ENCODE results near the gene KHNYN. TPM values are rescaled to one million over a fixed set of nuclear protein-coding genes. Genes with fewer than 3 reads are reported as not detected.

KHNYN gene
- total RNA-seq, 2 experiments from 2014 or later = 59.7 to 71.5 TPM

DNA sequence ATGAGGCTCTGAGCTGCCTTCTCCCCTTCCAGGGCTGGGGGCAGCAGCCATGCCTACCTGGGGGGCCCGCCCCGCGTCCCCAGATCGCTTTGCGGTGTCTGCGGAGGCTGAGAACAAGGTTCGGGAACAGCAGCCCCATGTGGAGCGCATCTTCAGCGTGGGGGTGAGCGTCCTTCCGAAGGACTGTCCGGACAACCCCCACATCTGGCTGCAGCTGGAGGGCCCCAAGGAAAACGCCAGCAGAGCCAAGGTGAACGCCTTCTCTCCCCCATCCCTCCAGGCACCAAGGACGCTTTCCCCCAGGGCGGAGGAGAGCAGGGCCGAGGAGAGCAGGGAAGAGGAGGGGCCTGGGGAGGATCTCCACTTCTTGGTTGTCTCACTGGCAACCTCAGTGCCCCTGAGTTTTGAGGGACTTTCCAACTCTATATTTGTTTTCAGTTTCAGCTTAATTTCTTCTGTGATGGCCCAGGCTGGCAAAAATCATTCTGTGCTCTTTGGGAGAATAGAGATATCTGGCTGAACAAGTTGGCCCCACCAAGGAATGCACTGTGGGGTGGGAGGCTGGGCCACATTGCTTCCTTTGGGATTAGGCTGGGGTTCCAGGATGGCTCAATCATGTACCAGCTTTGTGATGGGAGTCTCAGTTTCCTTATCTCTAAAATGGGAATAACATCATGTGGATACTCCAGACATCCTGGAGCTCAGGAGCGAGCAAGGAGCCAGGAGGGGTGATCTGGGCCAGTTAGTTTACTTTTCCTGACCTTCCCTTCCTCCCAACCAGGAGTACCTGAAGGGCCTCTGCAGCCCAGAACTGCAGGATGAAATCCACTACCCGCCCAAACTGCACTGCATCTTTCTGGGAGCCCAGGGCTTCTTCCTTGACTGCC lies 1.2 kb downstream of the KHNYN start:
- H3K4me3 Mint-ChIP-seq = peak overlapping the region; percentile 90
- ChIA-PET POLR2A (interaction anchor here (0.6 to 2.5 kb wide), 8 partner anchors 11 to 283 kb away, joined by 3 to 18 read pairs (median 4); partner anchors contain the start of gene SDR39U1), CTCF (interaction anchor here (0.6 to 6.5 kb wide), 56 partner anchors 8 to 390 kb away, joined by 3 to 108 read pairs (median 4); partner anchors contain the start of genes ADCY4, CHMP4A, CIDEB and DCAF11)
- H3K27me3 Mint-ChIP-seq = no peaks in the 10 kb centered on the region
- peak overlapping the region; percentile 98 for H3K27ac Mint-ChIP-seq
- peak; percentile 71 for DNase-seq
- H3K36me3 Mint-ChIP-seq (ENCODE audit: low read depth) = peaks cover 33% of the 10 kb centered on the region
- H3K4me1 Mint-ChIP-seq = peaks cover 56% of the 10 kb centered on the region
- H3K9me3 Mint-ChIP-seq = no peaks in the 10 kb centered on the region

DNA sequence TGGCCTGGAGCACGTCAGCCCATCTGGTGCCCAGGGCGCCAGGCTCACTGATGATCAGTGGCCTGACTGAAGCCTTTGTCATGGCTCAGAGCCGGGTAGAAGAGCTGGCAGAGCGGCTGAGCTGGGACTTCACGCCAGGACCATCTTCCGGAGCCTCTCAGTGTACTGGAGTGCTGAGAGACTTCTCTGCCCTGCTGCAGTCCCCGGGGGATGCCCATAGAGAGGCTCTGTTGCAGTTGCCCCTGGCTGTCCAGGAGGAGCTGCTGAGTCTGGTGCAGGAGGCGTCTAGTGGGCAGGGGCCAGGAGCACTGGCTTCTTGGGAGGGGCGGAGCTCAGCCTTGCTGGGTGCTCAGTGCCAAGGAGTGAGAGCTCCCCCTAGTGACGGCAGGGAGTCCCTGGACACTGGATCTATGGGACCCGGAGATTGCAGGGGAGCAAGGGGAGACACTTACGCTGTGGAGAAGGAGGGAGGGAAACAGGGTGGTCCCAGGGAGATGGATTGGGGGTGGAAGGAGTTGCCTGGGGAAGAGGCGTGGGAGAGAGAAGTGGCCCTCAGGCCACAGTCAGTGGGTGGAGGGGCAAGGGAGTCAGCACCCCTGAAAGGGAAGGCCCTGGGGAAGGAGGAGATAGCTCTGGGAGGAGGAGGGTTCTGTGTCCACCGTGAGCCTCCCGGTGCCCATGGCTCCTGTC lies 2.0 kb downstream of the KHNYN start:
- POLR2A ChIA-PET = interaction anchor here (0.6 to 2.5 kb wide), 6 partner anchors 10 to 282 kb away, joined by 3 to 18 read pairs (median 4); no protein-coding TSS in a partner anchor
- Mint-ChIP-seq H3K4me1 (peaks cover 56% of the 10 kb centered on the region), H3K36me3 (ENCODE audit: low read depth) (peaks cover 37% of the 10 kb centered on the region), H3K27ac (peak overlapping the region; percentile 98), H3K27me3 (no peaks in the 10 kb centered on the region), H3K9me3 (no peaks in the 10 kb centered on the region), H3K4me3 (peak overlapping the region; percentile 90)
- DNase-seq = peak; percentile 95
- CTCF ChIA-PET = interaction anchor here (0.6 to 6.5 kb wide), 55 partner anchors 9 to 391 kb away, joined by 3 to 108 read pairs (median 5); partner anchors contain the start of genes ADCY4, CHMP4A, CIDEB and DCAF11

DNA sequence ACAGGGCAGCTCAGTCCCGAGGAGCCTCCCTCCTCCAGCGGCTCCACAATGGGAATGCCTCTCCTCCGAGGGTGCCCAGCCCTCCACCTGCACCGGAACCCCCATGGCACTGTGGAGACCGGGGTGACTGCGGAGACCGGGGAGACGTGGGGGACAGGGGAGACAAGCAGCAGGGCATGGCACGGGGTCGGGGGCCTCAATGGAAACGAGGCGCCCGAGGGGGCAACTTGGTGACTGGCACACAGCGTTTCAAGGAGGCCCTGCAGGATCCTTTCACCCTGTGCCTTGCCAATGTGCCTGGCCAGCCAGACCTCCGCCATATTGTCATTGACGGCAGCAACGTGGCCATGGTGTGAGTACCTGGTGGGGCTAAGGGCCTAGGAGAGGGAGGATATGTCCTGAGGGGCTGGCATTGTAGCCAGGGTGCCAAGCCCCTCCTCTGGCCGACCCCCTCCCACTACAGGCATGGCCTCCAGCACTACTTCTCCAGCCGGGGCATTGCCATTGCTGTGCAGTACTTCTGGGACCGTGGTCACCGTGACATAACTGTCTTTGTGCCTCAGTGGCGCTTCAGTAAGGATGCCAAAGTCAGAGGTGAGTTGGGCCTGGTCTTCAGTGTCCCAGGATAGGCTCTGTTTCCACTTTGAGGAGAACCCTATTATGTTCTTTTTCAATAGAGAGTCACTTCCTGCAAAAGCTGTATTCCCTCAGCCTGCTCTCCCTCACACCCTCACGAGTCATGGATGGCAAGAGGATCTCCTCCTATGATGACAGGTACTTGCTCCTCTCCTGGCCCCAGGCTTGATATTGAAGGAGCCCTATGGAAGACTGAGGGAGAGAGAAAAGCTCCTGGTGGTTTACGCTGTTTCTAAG lies 2.7 kb downstream of the KHNYN start:
- ChIA-PET POLR2A (interaction anchor here (1.0 to 2.5 kb wide), 3 partner anchors 9 to 99 kb away, joined by 3 to 18 read pairs (median 3); no protein-coding TSS in a partner anchor), CTCF (interaction anchor here (0.6 to 6.5 kb wide), 36 partner anchors 9 to 324 kb away, joined by 3 to 108 read pairs (median 5); partner anchors contain the start of genes ADCY4, CIDEB, DCAF11 and GZMB)
- Mint-ChIP-seq H3K27ac (peak overlapping the region; percentile 98), H3K27me3 (no peaks in the 10 kb centered on the region), H3K4me3 (no peak overlapping the region), H3K9me3 (no peaks in the 10 kb centered on the region), H3K36me3 (ENCODE audit: low read depth) (peaks cover 44% of the 10 kb centered on the region), H3K4me1 (peaks cover 57% of the 10 kb centered on the region)
- no peak for DNase-seq

DNA sequence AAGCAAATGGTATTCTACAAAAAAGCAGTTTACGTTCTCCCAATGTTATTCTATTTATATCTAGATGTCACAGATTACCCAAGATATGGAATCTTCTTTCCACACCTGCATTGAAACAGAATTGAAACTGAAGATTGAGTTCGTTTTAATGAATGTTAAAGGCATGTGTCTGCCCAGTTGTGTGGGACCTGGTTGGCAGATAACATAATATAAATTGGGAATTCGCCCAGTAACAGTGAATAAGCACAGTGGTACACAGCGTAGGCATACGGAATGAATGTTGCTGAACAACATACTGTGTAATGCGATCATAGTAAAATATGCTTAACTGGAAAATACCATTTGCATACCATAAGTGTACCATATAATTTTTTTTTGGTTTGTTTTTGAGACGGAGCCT lies 4.3 kb downstream of the KHNYN start:
- Mint-ChIP-seq H3K9me3 (no peaks in the 10 kb centered on the region), H3K36me3 (ENCODE audit: low read depth) (peaks cover 60% of the 10 kb centered on the region), H3K27ac (no peak overlapping the region), H3K27me3 (no peaks in the 10 kb centered on the region), H3K4me3 (no peak overlapping the region), H3K4me1 (peaks cover 65% of the 10 kb centered on the region)
- ChIA-PET POLR2A (no interaction called here), CTCF (interaction anchor here (0.6 to 3.6 kb wide), 3 partner anchors 101 to 127 kb away, joined by 3 to 33 read pairs (median 3); partner anchors contain the start of genes CIDEB and LTB4R2)
- DNase-seq = no peak

DNA sequence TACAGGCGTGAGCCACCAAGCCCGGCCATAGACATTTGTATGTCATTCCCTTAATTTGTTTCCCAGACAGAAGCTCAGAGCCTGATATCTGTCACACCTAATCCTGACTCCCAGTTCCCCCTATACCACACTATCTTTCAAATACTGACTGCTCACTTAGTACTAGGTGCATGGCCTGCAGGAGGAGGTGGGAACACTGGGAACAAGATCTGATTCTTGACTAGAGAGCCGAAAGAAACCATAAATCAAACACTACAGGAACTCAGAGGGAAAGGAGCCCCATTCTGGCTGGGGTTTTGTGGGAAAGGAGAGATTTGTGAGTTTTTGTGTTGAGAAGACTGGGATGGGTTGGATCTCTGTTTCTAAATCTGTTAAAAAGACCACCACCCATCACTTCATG lies 4.9 kb downstream of the KHNYN start:
- no peaks in the 10 kb centered on the region for H3K27me3 Mint-ChIP-seq
- peaks cover 66% of the 10 kb centered on the region for H3K36me3 Mint-ChIP-seq (ENCODE audit: low read depth)
- DNase-seq = no peak
- no peak overlapping the region for H3K4me3 Mint-ChIP-seq
- H3K9me3 Mint-ChIP-seq = no peaks in the 10 kb centered on the region
- POLR2A ChIA-PET = no interaction called here
- CTCF ChIA-PET = interaction anchor here (0.6 to 0.9 kb wide), 3 partner anchors 102 to 159 kb away, joined by 3 to 4 read pairs (median 3); no protein-coding TSS in a partner anchor
- H3K27ac Mint-ChIP-seq = no peak overlapping the region
- peaks cover 65% of the 10 kb centered on the region for H3K4me1 Mint-ChIP-seq

DNA sequence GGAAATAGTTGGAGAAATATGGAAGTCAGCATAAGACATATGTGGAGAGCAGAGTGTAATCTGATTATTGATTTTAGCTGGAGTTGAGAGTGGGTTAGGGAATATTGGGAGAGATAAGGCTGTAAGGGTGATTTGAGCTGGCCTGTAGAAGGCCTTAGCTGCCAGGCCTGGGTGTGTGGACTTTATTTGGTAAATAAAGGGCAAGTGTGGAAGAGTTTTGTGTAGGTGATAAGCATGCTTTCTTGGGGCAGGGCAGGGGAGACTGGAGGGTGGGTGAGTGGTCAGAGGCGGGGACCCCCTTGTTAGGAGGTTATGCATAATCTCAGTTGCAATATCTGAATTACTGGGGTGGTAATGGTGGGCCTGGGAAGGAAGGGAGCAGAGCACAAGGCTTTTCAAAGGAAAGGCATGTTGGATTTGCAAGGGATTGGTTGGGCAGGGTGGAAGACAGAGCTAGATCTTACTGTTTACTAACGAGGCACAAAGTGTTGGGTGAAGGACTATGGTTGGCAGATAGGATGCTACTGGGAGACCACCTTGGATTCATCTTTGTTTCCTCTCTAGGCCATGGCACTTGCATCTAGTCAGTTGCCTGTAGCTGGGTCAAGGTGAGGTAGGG lies 5.5 kb downstream of the KHNYN start:
- Mint-ChIP-seq H3K4me3 (no peak overlapping the region), H3K27ac (peak overlapping the region; percentile 11), H3K9me3 (no peaks in the 10 kb centered on the region), H3K36me3 (ENCODE audit: low read depth) (peaks cover 67% of the 10 kb centered on the region), H3K27me3 (no peaks in the 10 kb centered on the region), H3K4me1 (peaks cover 66% of the 10 kb centered on the region)
- ChIA-PET CTCF (interaction anchor here (0.6 to 3.5 kb wide), 14 partner anchors 12 to 285 kb away, joined by 3 to 44 read pairs (median 4); partner anchors contain the start of genes CIDEB, LTB4R2 and RIPK3), POLR2A (no interaction called here)
- DNase-seq = no peak

DNA sequence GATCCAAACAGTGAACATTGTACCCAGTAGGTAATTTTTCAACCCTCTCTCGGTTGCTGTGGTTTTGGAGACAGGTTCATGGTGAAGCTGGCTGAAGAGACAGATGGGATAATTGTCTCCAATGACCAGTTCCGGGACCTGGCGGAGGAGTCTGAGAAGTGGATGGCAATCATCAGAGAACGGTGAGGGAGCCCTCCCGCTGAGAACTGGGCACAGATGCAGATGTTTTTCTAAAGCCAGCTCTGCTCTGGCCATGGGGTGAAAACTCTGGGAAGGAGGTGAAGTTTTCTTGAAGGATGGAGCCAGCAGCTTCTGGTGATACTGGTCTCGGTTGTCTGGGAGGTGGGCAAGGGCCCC lies 6.2 kb downstream of the KHNYN start:
- no peak for DNase-seq
- Mint-ChIP-seq H3K27me3 (no peaks in the 10 kb centered on the region), H3K36me3 (ENCODE audit: low read depth) (peaks cover 73% of the 10 kb centered on the region), H3K4me1 (peaks cover 70% of the 10 kb centered on the region), H3K4me3 (no peak overlapping the region), H3K27ac (no peak overlapping the region), H3K9me3 (no peaks in the 10 kb centered on the region)
- POLR2A ChIA-PET = interaction anchor here (0.6 kb wide), 1 partner anchor 310 kb away, joined by 10 read pairs; no protein-coding TSS in a partner anchor
- CTCF ChIA-PET = interaction anchor here (0.9 to 3.5 kb wide), 15 partner anchors 13 to 139 kb away, joined by 3 to 44 read pairs (median 5); partner anchors contain the start of genes CIDEB, DHRS1, LTB4R2 and NOP9

DNA sequence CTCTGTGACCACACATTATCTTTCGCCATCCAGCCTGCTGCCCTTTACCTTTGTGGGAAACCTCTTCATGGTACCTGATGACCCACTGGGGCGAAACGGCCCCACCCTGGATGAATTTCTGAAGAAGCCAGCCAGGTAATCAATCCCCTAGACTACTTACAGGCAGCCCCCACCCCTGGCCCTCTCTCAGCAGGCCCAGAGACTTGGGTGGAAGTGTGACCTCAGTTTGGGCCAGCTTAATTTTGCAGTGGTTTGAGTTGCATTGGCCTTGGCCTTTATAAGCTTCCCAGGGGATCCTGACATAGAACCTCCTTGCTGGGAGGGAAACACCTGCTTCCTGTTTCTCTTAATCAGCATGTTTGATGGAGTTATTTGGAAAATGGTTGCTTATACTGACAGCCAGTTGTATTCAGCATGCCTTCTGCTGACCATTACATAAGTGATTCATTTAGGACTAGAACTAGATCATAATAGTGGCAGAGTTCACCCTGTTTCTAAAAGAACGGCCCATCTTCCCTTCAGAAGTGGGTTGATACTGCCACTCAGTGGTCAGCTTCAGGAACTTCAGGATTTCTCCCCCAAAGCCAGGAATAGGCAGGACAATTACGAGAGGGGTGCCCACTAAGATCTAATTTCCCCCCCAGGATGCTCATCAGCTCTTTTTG lies 6.7 kb downstream of the KHNYN start:
- Mint-ChIP-seq H3K9me3 (no peaks in the 10 kb centered on the region), H3K4me3 (peak overlapping the region; percentile 11), H3K36me3 (ENCODE audit: low read depth) (peaks cover 72% of the 10 kb centered on the region), H3K27ac (peak overlapping the region; percentile 89), H3K27me3 (no peaks in the 10 kb centered on the region), H3K4me1 (peaks cover 70% of the 10 kb centered on the region)
- ChIA-PET CTCF (interaction anchor here (0.9 to 3.5 kb wide), 18 partner anchors 8 to 140 kb away, joined by 3 to 44 read pairs (median 4); partner anchors contain the start of genes CIDEB, DHRS1, LTB4R and LTB4R2), POLR2A (interaction anchor here (0.6 to 1.1 kb wide), 2 partner anchors 103 to 311 kb away, joined by 4 to 10 read pairs; no protein-coding TSS in a partner anchor)
- DNase-seq = peak; percentile 63

DNA sequence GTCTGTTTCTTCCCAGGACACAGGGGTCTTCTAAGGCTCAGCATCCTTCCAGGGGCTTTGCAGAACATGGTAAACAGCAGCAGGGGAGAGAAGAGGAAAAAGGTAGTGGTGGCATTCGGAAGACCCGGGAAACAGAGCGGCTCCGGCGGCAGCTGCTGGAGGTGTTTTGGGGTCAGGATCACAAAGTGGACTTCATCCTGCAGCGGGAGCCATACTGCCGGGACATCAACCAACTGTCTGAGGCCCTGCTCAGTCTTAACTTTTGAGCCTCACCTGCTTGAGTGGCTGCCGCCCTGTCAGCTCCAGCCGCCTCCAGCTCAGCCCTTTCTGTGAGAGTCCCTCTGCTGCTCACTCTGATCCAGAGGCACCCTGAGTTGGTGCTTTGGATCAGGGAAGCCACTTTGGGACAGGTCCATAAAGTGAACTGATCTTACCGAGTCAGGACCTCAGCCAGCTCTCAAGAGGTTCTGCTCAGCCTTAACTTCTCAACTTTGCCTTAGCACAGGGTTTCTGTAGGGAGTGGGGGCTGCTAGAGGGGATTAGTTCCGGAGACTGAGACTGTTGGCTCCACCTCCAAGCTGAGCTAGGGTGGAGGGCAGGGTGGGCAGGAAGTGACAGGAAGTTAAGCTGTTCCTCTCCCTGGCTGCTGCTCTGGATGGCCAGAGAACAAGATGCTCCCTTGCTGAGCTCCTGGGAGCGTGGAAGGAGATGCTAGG lies 7.4 kb downstream of the KHNYN start:
- Mint-ChIP-seq H3K4me1 (peaks cover 69% of the 10 kb centered on the region), H3K36me3 (ENCODE audit: low read depth) (peaks cover 69% of the 10 kb centered on the region), H3K27me3 (no peaks in the 10 kb centered on the region), H3K4me3 (peak overlapping the region; percentile 31), H3K9me3 (no peaks in the 10 kb centered on the region), H3K27ac (peak overlapping the region; percentile 89)
- DNase-seq = peak; percentile 39
- ChIA-PET CTCF (interaction anchor here (0.6 to 3.5 kb wide), 17 partner anchors 9 to 1355 kb away, joined by 3 to 44 read pairs (median 5); partner anchors contain the start of genes CIDEB, DHRS1, LTB4R and LTB4R2), POLR2A (interaction anchor here (1.1 kb wide), 1 partner anchor 103 kb away, joined by 4 read pairs; no protein-coding TSS in a partner anchor)

DNA sequence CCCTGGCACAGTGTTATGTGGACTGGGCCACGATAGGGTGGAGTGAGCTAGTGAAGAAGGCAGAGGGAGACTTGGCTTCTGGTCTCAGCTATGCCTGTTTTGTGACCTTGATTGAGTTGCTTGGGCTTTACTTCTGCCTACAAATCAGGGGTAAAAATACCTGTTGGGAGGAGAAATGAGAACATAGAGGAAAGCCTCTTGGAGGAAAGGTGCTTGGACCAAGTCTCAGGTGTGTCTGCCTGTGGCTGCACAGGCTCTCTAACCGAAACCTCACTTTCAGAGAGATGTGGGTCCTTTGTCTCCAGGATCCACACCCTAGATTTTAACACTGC lies 7.9 kb downstream of the KHNYN start:
- peak overlapping the region; percentile 31 for H3K4me3 Mint-ChIP-seq
- H3K27ac Mint-ChIP-seq = peak overlapping the region; percentile 89

More for the DNA sequence above, 7.9 kb downstream of the KHNYN start:
- DNase-seq = no peak
- Mint-ChIP-seq H3K9me3 (no peaks in the 10 kb centered on the region), H3K36me3 (ENCODE audit: low read depth) (peaks cover 68% of the 10 kb centered on the region), H3K4me1 (peaks cover 70% of the 10 kb centered on the region), H3K27me3 (no peaks in the 10 kb centered on the region)
- ChIA-PET POLR2A (no interaction called here), CTCF (interaction anchor here (0.6 to 3.5 kb wide), 10 partner anchors 9 to 1356 kb away, joined by 3 to 44 read pairs (median 9); partner anchors contain the start of genes CIDEB, LTB4R, LTB4R2 and TINF2)
